Measurements from ENCODE around the gene EIF2S3B. TPM values are rescaled to one million over a fixed set of nuclear protein-coding genes. Genes with fewer than 3 reads are reported as not detected.
A peak's percentile ranks its signal among the peaks of the same experiment; 100 is the strongest.

The EIF2S3B gene
- total RNA-seq, 1 experiment from 2014 or later: 0.96 TPM

DNA sequence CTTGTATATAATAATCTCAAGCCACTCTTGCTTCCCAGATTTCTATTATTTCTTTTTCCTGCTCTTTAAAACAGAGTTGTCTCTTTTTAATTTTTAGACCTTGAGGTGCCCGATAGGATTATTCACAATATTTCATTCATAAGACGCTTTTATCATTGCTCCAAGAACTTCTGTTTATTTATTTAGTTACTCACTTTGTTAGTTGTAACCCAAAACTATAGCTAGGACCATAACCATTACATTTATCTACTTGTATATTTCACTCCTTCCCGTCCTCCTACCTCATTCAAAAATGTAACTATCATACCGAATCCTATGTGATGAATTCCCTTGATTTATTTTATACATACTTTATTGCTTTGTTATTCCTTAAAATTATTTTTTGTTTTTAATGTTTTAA, 7.1 kb downstream of the EIF2S3B start:
- peak overlapping the region; percentile 45; the same call in 1 of the 2 replicates for H2AFZ ChIP-seq
- ChIA-PET CTCF (no interaction called here), POLR2A (ENCODE audit: unreplicated experiment) (interaction anchor here (0.5 kb wide), 1 partner anchor 160 kb away, joined by 4 read pairs; no protein-coding TSS in a partner anchor)
- no peaks in the 10 kb centered on the region; the same call in 1 of the 2 replicates for H3K9me2 ChIP-seq (ENCODE audit: insufficient read depth)
- DNase-seq: no peak
- H3K4me2 ChIP-seq: no peak overlapping the region
- no peaks in the 10 kb centered on the region for H3K36me3 ChIP-seq (ENCODE audit: low read depth)
- no peaks in the 10 kb centered on the region for H3F3A ChIP-seq (ENCODE audit: insufficient read depth, low read depth)
- H4K20me1 ChIP-seq (ENCODE audit: insufficient read depth): no peaks in the 10 kb centered on the region
- H3K9me3 ChIP-seq (ENCODE audit: insufficient read depth, low read depth): no peaks in the 10 kb centered on the region
- BruUV-seq (replicated peaks): no TSS peak
- no peak overlapping the region for H3K27ac ChIP-seq
- no peaks in the 10 kb centered on the region for H3K27me3 ChIP-seq (ENCODE audit: insufficient read depth, low read depth)
- H3K4me1 ChIP-seq (replicated peaks; ENCODE audit: insufficient read depth): no peaks in the 10 kb centered on the region
- H3K4me3 ChIP-seq: no peak overlapping the region
- H3K79me2 ChIP-seq (ENCODE audit: low read depth): no peaks in the 10 kb centered on the region
- intact Hi-C loops (cut with micrococcal nuclease; ENCODE audit: unreplicated experiment): no loop called here
- no peak for TF ChIP-seq EZH2 (IDR thresholded peaks at IDR 0.05; ENCODE audit: low read depth)
- TF ChIP-seq, protein P1, sequence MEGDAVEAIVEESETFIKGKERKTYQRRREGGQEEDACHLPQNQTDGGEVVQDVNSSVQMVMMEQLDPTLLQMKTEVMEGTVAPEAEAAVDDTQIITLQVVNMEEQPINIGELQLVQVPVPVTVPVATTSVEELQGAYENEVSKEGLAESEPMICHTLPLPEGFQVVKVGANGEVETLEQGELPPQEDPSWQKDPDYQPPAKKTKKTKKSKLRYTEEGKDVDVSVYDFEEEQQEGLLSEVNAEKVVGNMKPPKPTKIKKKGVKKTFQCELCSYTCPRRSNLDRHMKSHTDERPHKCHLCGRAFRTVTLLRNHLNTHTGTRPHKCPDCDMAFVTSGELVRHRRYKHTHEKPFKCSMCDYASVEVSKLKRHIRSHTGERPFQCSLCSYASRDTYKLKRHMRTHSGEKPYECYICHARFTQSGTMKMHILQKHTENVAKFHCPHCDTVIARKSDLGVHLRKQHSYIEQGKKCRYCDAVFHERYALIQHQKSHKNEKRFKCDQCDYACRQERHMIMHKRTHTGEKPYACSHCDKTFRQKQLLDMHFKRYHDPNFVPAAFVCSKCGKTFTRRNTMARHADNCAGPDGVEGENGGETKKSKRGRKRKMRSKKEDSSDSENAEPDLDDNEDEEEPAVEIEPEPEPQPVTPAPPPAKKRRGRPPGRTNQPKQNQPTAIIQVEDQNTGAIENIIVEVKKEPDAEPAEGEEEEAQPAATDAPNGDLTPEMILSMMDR (conservative IDR thresholded peaks at IDR 0.05): no peak

DNA sequence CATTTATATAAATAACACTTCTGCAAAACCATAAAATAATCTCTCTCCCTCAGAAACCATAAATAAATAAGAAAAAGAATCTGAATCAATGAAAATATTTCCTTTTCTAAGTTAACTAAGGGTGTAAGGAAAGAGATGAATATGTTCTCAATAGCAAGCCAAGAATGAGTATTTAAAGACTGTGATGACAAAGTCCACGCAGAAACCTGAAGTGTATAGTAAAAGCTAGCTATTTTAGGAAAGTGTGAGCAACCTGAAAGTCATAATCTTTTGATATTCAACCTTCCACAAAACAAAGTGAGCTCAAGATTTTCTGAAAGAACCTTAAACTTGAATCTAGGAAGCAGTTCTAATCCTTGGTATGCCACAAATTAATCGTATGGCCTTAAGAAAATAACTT, 15.9 kb downstream of the EIF2S3B start:
- no peaks in the 10 kb centered on the region for H3K9me2 ChIP-seq (ENCODE audit: insufficient read depth)
- TF ChIP-seq EZH2 (IDR thresholded peaks at IDR 0.05; ENCODE audit: low read depth): no peak
- TF ChIP-seq, protein P1 (conservative IDR thresholded peaks at IDR 0.05): no peak
- H3K4me1 ChIP-seq (replicated peaks; ENCODE audit: insufficient read depth): no peaks in the 10 kb centered on the region
- CTCF ChIA-PET: no interaction called here
- H3K4me2 ChIP-seq: no peak overlapping the region
- peak overlapping the region; percentile 55; the same call in 1 of the 2 replicates for H2AFZ ChIP-seq
- no peaks in the 10 kb centered on the region for H3K79me2 ChIP-seq (ENCODE audit: low read depth)
- DNase-seq: no peak
- intact Hi-C loops (cut with micrococcal nuclease; ENCODE audit: unreplicated experiment): no loop called here
- BruUV-seq (replicated peaks): no TSS peak
- no peaks in the 10 kb centered on the region for H3K27me3 ChIP-seq (ENCODE audit: insufficient read depth, low read depth)
- H3K36me3 ChIP-seq (ENCODE audit: low read depth): no peaks in the 10 kb centered on the region
- no peak overlapping the region for H3K27ac ChIP-seq
- POLR2A ChIA-PET (ENCODE audit: unreplicated experiment): no interaction called here
- no peaks in the 10 kb centered on the region for H4K20me1 ChIP-seq (ENCODE audit: insufficient read depth)
- H3K4me3 ChIP-seq: no peak overlapping the region
- H3K9me3 ChIP-seq (ENCODE audit: insufficient read depth, low read depth): no peaks in the 10 kb centered on the region
- H3F3A ChIP-seq (ENCODE audit: insufficient read depth, low read depth): no peaks in the 10 kb centered on the region

DNA sequence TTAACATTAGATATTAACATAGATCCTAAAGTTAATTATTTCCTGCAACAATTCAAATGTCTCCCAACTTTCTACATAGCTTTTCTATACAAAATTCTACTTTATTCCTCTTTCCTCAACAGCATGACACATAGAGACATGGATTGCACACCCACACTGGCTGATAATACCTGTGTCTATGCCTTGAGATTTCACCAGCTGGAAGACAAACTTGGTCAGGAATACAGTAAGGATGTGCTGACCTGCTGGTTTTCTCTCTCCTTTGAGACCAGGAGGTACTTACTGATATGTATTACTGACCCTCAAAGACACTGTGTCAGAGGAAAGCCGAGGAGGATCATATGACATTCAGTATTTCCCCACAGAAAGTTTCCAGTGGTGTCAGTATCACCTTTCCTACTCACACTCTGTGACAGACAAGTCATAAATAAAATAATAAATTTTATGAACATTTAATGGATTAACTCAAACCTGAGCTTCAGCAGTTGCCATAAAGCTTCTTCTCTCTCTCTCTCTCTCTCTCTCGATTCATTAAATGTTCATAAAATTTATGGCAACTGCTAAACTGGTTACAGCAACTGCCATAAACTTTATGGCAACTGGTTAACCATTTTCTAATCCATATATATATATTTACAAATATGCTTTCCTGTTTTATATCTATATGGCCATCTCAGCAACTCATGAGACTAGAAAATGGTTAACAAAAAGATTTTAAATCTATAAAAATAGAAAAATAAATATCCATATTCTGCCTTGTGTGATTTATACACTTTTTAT, 22.7 kb downstream of the EIF2S3B start:
- no peak for DNase-seq
- Histone ChIP-seq H3K4me3 (no peak overlapping the region), H2AFZ (peak overlapping the region; percentile 54; the same call in 1 of the 2 replicates), H3K9me2 (ENCODE audit: insufficient read depth) (no peaks in the 10 kb centered on the region), H3K9me3 (ENCODE audit: insufficient read depth, low read depth) (no peaks in the 10 kb centered on the region), H4K20me1 (ENCODE audit: insufficient read depth) (no peaks in the 10 kb centered on the region), H3K27me3 (ENCODE audit: insufficient read depth, low read depth) (no peaks in the 10 kb centered on the region), H3K27ac (no peak overlapping the region), H3K4me1 (replicated peaks; ENCODE audit: insufficient read depth) (no peaks in the 10 kb centered on the region), H3K4me2 (no peak overlapping the region), H3K79me2 (ENCODE audit: low read depth) (no peaks in the 10 kb centered on the region), H3F3A (ENCODE audit: insufficient read depth, low read depth) (no peaks in the 10 kb centered on the region), H3K36me3 (ENCODE audit: low read depth) (no peaks in the 10 kb centered on the region)
- BruUV-seq (replicated peaks): no TSS peak
- TF ChIP-seq EZH2 (IDR thresholded peaks at IDR 0.05; ENCODE audit: low read depth): no peak
- TF ChIP-seq, protein P1 (conservative IDR thresholded peaks at IDR 0.05): no peak
- intact Hi-C loops (cut with micrococcal nuclease; ENCODE audit: unreplicated experiment): no loop called here
- POLR2A ChIA-PET (ENCODE audit: unreplicated experiment): interaction anchor here (0.7 kb wide), 1 partner anchor 143 kb away, joined by 3 read pairs; no protein-coding TSS in a partner anchor
- CTCF ChIA-PET: interaction anchor here (0.6 kb wide), 1 partner anchor 445 kb away, joined by 3 read pairs; no protein-coding TSS in a partner anchor
